ENCODE data around the gene ATG5. TPM values are rescaled to one million over a fixed set of nuclear protein-coding genes. Genes with fewer than 3 reads are reported as not detected.

ATG5 gene
- total RNA-seq, 2 experiments from 2014 or later: 31.2 to 32.4 TPM

DNA sequence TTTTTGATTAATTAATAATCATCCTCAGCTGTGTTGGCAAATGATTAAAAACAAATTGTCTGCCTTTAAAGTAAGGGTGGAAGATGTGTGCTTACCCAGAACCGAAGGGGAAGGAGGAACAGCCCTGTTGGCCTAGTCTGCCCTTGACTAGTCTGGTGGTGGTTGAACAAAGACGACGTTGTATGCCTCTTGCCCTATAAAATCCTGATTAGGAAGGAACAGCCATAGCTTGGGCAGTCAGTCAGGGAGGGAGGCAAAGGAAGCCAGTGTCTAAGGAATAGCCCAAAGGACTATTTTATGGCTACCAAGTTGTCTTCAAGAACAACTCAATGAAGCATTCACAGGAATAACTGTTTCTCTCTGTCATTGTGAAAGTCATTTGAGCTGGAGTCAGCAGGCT is 168.7 kb downstream of the ATG5 start:
- intact Hi-C loops (cut with micrococcal nuclease): no loop called here
- Mint-ChIP-seq H3K36me3 (ENCODE audit: low read depth) (peaks cover 3% of the 10 kb centered on the region), H3K27me3 (peaks cover 2% of the 10 kb centered on the region), H3K4me1 (ENCODE audit: low read depth) (peaks cover 15% of the 10 kb centered on the region), H3K9me3 (peaks cover 9% of the 10 kb centered on the region), H3K4me3 (no peak overlapping the region), H3K27ac (no peak overlapping the region)
- ChIA-PET POLR2A (interaction anchor here (1.5 to 1.7 kb wide), 2 partner anchors 10 to 12 kb away, joined by 3 to 7 read pairs; no protein-coding TSS in a partner anchor), CTCF (interaction anchor here (0.7 to 1.5 kb wide), 5 partner anchors 11 to 66 kb away, joined by 3 to 6 read pairs (median 4); no protein-coding TSS in a partner anchor)
- TF ChIP-seq, protein P1, sequence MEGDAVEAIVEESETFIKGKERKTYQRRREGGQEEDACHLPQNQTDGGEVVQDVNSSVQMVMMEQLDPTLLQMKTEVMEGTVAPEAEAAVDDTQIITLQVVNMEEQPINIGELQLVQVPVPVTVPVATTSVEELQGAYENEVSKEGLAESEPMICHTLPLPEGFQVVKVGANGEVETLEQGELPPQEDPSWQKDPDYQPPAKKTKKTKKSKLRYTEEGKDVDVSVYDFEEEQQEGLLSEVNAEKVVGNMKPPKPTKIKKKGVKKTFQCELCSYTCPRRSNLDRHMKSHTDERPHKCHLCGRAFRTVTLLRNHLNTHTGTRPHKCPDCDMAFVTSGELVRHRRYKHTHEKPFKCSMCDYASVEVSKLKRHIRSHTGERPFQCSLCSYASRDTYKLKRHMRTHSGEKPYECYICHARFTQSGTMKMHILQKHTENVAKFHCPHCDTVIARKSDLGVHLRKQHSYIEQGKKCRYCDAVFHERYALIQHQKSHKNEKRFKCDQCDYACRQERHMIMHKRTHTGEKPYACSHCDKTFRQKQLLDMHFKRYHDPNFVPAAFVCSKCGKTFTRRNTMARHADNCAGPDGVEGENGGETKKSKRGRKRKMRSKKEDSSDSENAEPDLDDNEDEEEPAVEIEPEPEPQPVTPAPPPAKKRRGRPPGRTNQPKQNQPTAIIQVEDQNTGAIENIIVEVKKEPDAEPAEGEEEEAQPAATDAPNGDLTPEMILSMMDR (IDR thresholded peaks at IDR 0.05): no peak
- no peak for ATAC-seq
- no peak for DNase-seq

DNA sequence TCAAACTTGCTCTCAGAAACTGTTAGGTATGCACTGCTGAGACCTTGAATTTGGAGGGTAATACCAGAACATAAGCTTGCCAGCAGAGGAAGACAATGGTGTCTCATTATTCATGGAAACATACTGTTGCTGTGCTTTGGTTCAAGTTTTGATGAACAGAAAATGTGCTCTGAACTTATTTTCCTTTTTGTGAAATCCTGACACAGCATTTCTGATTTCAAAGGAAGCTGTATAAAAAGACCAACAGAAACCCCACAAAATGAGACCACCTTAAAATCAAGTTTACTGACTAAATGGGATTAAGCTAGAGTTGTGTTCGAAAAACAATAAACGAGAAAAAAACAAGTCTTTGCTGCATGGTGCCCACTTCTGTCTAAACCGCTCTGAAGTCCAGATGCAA is 169.1 kb downstream of the ATG5 start:
- H3K4me1 Mint-ChIP-seq (ENCODE audit: low read depth): peaks cover 17% of the 10 kb centered on the region
- peaks cover 2% of the 10 kb centered on the region for H3K27me3 Mint-ChIP-seq
- CTCF ChIA-PET: interaction anchor here (0.7 to 1.5 kb wide), 6 partner anchors 11 to 67 kb away, joined by 3 to 6 read pairs (median 4); no protein-coding TSS in a partner anchor
- no peak for ATAC-seq
- intact Hi-C loops (cut with micrococcal nuclease): no loop called here
- H3K36me3 Mint-ChIP-seq (ENCODE audit: low read depth): peaks cover 3% of the 10 kb centered on the region
- TF ChIP-seq, protein P1 (IDR thresholded peaks at IDR 0.05): no peak
- POLR2A ChIA-PET: interaction anchor here (1.5 to 1.7 kb wide), 2 partner anchors 10 to 12 kb away, joined by 3 to 7 read pairs; no protein-coding TSS in a partner anchor
- no peak overlapping the region for H3K4me3 Mint-ChIP-seq
- H3K9me3 Mint-ChIP-seq: peaks cover 9% of the 10 kb centered on the region
- H3K27ac Mint-ChIP-seq: no peak overlapping the region
- no peak for DNase-seq

DNA sequence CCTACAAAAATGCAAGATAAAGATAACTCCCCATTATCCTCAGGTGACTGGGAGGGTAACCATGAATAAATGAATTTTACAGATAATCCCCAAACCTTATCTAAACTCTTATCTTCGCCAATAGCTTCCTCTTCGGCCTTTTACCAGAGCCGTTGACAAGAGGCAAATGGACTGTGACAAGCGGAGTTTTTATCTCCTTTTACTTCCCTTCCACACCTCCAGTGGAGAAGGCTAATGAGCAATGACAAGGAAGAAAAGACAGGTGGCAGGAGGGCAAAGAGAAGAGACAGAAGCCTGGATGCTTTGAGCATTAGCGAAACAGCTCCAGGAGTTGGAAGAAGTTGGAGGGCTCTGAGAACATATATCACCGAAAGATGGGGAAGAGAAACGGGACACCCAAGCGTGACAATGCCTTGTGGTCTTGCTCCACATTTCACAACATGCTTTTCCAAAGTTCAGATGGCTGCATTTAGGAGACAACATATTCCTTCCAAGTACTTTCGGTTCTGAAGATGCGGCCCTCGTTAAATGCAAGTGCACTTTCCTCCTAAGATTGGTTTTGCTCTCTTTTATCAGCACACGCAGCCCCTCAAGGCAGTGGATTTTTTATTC is 170.2 kb downstream of the ATG5 start:
- peaks cover 9% of the 10 kb centered on the region for H3K9me3 Mint-ChIP-seq
- no peak overlapping the region for H3K27ac Mint-ChIP-seq
- ATAC-seq: no peak

DNA sequence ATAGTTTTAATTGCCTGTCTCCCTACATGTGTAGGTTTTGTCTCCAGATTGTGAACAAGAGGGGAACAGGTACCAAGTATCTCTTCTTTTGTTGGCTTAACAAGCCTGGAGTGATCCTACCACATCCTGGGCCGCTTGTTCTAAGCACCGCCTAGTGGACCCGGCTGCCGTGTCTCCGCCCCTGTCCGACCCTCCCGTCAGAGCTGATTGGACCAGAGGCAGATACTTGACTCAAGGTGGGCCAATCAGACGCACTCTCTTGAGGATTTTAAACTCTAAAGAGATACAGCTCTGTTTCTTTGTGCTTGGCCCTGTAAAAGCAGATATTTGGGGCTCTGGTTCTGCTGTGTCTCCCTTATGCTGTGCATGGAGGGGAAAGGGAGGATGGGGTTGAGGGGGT is 171.2 kb downstream of the ATG5 start:
- intact Hi-C loops (cut with micrococcal nuclease): no loop called here

More for the DNA sequence above, 170.2 kb downstream of the ATG5 start:
- TF ChIP-seq, protein P1 (IDR thresholded peaks at IDR 0.05): no peak
- Mint-ChIP-seq H3K4me1 (ENCODE audit: low read depth) (peaks cover 19% of the 10 kb centered on the region), H3K4me3 (no peak overlapping the region), H3K36me3 (ENCODE audit: low read depth) (peaks cover 3% of the 10 kb centered on the region), H3K27me3 (peaks cover 2% of the 10 kb centered on the region)
- no peak for DNase-seq
- intact Hi-C loops (cut with micrococcal nuclease): no loop called here
- ChIA-PET CTCF (interaction anchor here (1.3 to 1.4 kb wide), 2 partner anchors 11 to 13 kb away, joined by 3 to 5 read pairs; no protein-coding TSS in a partner anchor), POLR2A (interaction anchor here (1.1 to 1.7 kb wide), 2 partner anchors 9 to 19 kb away, joined by 3 to 7 read pairs; no protein-coding TSS in a partner anchor)

More for the DNA sequence above, 171.2 kb downstream of the ATG5 start:
- ATAC-seq: no peak
- ChIA-PET POLR2A (interaction anchor here (0.7 to 1.1 kb wide), 3 partner anchors 9 to 58 kb away, joined by 3 to 5 read pairs (median 3); no protein-coding TSS in a partner anchor), CTCF (interaction anchor here (2.0 kb wide), 1 partner anchor 9 kb away, joined by 8 read pairs; no protein-coding TSS in a partner anchor)
- Mint-ChIP-seq H3K9me3 (peaks cover 9% of the 10 kb centered on the region), H3K4me3 (no peak overlapping the region), H3K4me1 (ENCODE audit: low read depth) (peaks cover 25% of the 10 kb centered on the region), H3K27ac (no peak overlapping the region), H3K36me3 (ENCODE audit: low read depth) (peaks cover 3% of the 10 kb centered on the region), H3K27me3 (peaks cover 2% of the 10 kb centered on the region)
- DNase-seq: no peak
- TF ChIP-seq, protein P1 (IDR thresholded peaks at IDR 0.05): no peak

Measured in activated CD8-positive, alpha-beta T cell treated with anti-CD3 and anti-CD28 coated beads for 36 hours (primary cell).